K562 (cell line): ENCODE measurements around the gene SPRN. TPM values are rescaled to one million over a fixed set of nuclear protein-coding genes. Genes with fewer than 3 reads are reported as not detected.

ENCODE experiments used
- ARHGAP35 ChIP-seq: fragments of 450-650 bp; IDR thresholded peaks from 2 replicates; pipeline ENCODE4 v1.6.1; 2018; ENCODE audit not compliant: partially characterized antibody
- CCNT2 ChIP-seq: IDR thresholded peaks from 2 replicates; pipeline ENCODE4 v1.6.1; 2011; ENCODE audit warnings: borderline replicate concordance, low read depth, mild to moderate bottlenecking, moderate library complexity, mixed read lengths, low read length; ENCODE audit not compliant: insufficient read length; ENCODE audit errors: extremely low read depth
- POLR2AphosphoS2 ChIP-seq: IDR thresholded peaks from 2 replicates; pipeline ENCODE4 v1.6.1; 2012; ENCODE audit warnings: low read length, improper control_type of control experiment
- TEAD2 ChIP-seq: fragments of 450-650 bp; IDR thresholded peaks from 2 replicates; pipeline ENCODE4 v1.6.1; 2016; ENCODE audit warnings: missing genetic modification characterization, control low read depth, missing compliant biosample characterization
- polyA plus RNA-seq, 8 experiments: library from polyadenylated mRNA; depleted of rRNA in 4 of 8; stranded (reverse) in 5 of 8; unstranded in 3 of 8; fragments of >200 nt; fragmentation: Nextera tagmentation in 2 of 8; fragmentation: Illumina TruSeq in 1 of 8; extraction: Ambion mirVana in 2 of 8; extraction: Trizol in 1 of 8; gene quantifications; 2 replicates each; pipeline versions ENCODE4 v1.2.1 to v1.2.3, GENCODE V29; 2011 to 2014; ENCODE audit warnings: inconsistent platforms in 1 of 8, missing spikeins in 1 of 8
- total RNA-seq, 7 experiments: library from RNA; depleted of rRNA in 6 of 7; stranded (reverse); fragments of >200 nt in 6 of 7; fragmentation: Illumina TruSeq in 2 of 7; extraction: Trizol in 2 of 7; gene quantifications; 2 replicates each; pipeline versions ENCODE4 v1.2.1 to v1.2.3, GENCODE V29; 2011 to 2021; ENCODE audit warnings: low replicate concordance in 1 of 7
- TF ChIP-seq, protein P1 (sequence below): sonication (generic); formaldehyde crosslinking; IDR thresholded peaks from 2 replicates; pipeline ENCODE4 v1.8.0; 2022; ENCODE audit warnings: missing genetic modification reagents, mild to moderate bottlenecking, borderline replicate concordance
- TF ChIP-seq, protein P2 (sequence below): fragments of 450-650 bp; formaldehyde crosslinking; IDR thresholded peaks from 2 replicates; pipeline ENCODE4 v1.4.0; 2022; ENCODE audit warnings: mild to moderate bottlenecking, moderate library complexity
- TF ChIP-seq, protein P3 (sequence below), 2 experiments: fragments of 450-650 bp in 1 of 2; IDR thresholded peaks; 2 replicates each; pipeline ENCODE4 v1.6.1; 2011 to 2017; ENCODE audit warnings: low read depth in 2 of 2, antibody characterized with exemption in 1 of 2, borderline replicate concordance in 1 of 2, low read length in 1 of 2, mild to moderate bottlenecking in 1 of 2, mixed read lengths in 1 of 2; ENCODE audit not compliant: control insufficient read depth in 1 of 2

The SPRN gene
- total and polyA plus RNA-seq, 9 of the 15 experiments (the other 6 are each of a cell fraction or from before 2014, with no cell fraction given): 0.04 TPM; not detected in 8

DNA sequence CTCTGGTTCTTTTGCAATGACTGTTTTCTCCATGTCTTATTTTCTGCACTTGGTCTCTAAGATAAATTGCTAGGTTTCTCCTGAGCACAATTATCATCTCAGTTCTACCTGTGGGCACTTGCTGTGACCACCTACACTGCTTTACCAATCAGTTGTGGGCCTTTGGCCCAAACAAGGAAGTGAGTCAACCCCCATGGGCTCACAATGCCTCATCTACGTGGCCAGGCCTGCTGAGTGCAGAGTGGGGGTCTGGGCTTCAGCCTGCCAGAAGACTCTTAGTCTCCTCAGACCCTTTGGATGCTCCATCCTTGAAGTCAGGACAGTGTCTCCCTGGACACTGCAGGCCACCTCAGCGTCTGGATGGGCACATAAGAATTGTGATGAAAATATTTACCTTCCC, 49.6 kb upstream of the SPRN start (continued):
- TF ChIP-seq, protein P1, sequence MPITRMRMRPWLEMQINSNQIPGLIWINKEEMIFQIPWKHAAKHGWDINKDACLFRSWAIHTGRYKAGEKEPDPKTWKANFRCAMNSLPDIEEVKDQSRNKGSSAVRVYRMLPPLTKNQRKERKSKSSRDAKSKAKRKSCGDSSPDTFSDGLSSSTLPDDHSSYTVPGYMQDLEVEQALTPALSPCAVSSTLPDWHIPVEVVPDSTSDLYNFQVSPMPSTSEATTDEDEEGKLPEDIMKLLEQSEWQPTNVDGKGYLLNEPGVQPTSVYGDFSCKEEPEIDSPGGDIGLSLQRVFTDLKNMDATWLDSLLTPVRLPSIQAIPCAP (CRISPR knock-in tag): no peak
- TF ChIP-seq, protein P2, sequence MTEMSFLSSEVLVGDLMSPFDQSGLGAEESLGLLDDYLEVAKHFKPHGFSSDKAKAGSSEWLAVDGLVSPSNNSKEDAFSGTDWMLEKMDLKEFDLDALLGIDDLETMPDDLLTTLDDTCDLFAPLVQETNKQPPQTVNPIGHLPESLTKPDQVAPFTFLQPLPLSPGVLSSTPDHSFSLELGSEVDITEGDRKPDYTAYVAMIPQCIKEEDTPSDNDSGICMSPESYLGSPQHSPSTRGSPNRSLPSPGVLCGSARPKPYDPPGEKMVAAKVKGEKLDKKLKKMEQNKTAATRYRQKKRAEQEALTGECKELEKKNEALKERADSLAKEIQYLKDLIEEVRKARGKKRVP (CRISPR knock-in tag): no peak
- TF ChIP-seq ARHGAP35 (no peak), CCNT2 (no peak), POLR2AphosphoS2 (no peak), TEAD2 (tag) (no peak)
- TF ChIP-seq, protein P3, sequence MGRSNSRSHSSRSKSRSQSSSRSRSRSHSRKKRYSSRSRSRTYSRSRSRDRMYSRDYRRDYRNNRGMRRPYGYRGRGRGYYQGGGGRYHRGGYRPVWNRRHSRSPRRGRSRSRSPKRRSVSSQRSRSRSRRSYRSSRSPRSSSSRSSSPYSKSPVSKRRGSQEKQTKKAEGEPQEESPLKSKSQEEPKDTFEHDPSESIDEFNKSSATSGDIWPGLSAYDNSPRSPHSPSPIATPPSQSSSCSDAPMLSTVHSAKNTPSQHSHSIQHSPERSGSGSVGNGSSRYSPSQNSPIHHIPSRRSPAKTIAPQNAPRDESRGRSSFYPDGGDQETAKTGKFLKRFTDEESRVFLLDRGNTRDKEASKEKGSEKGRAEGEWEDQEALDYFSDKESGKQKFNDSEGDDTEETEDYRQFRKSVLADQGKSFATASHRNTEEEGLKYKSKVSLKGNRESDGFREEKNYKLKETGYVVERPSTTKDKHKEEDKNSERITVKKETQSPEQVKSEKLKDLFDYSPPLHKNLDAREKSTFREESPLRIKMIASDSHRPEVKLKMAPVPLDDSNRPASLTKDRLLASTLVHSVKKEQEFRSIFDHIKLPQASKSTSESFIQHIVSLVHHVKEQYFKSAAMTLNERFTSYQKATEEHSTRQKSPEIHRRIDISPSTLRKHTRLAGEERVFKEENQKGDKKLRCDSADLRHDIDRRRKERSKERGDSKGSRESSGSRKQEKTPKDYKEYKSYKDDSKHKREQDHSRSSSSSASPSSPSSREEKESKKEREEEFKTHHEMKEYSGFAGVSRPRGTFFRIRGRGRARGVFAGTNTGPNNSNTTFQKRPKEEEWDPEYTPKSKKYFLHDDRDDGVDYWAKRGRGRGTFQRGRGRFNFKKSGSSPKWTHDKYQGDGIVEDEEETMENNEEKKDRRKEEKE (IDR thresholded peaks at IDR 0.05; ENCODE audit: borderline replicate concordance in 1 of 2, control insufficient read depth in 1 of 2, low read depth in 2 of 2, low read length in 1 of 2): no peak
